NK-92 (cell line): ENCODE data around the gene ZFYVE28.

Experiments
- DNase-seq: peaks from one replicate; lab custom pipeline; 2025; ENCODE audit not compliant: unreplicated experiment; lab: John Stamatoyannopoulos, UW

The ZFYVE28 gene

DNA sequence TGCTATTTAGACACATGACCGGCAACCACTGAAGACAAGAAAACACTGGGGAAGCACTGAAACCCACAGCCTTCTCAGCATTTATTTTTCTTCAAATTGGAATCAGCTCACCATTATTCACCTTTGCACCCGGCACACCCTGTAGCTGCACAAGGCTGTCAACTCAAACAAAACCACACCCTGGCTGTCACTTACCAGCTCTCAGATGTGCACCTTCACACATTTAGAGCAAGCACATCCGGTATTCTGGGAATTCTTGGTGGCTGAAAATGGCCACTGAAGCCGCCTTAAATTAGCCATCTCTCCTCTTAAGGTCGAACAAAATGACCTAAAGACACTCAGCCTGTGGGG, 5.9 kb downstream of the ZFYVE28 start:
- DNase-seq: no peak

GRCh38 chr4:2411786-2412510, 6.5 kb downstream of the ZFYVE28 start:
- no peak for DNase-seq

DNA sequence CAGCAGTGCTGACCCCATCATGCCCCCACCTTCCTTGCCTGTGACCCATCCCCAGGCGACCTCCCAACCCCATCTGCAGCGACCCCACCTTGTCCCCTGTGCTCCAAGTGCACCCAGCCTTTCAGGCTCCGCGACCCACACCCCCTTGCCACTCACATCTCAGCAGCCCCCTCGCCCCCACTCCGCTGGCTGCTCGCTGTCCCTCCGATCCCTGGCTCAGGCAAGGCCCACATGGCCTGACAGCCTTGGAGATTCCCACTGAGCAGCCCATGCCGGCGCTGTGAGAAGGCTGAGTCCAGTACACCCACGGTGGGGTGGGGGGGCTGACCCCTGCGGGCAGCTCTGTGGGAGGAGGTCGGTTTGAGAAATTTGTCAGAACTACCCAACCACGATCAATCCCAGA, 9.1 kb downstream of the ZFYVE28 start:
- no peak for DNase-seq

- DNase-seq: no peak
Observed at GRCh38 chr4:2408976-2409375, 9.5 kb downstream of the ZFYVE28 start.

- DNase-seq: no peak
Observed at GRCh38 chr4:2408401-2408958, 10.0 kb downstream of the ZFYVE28 start.

DNA sequence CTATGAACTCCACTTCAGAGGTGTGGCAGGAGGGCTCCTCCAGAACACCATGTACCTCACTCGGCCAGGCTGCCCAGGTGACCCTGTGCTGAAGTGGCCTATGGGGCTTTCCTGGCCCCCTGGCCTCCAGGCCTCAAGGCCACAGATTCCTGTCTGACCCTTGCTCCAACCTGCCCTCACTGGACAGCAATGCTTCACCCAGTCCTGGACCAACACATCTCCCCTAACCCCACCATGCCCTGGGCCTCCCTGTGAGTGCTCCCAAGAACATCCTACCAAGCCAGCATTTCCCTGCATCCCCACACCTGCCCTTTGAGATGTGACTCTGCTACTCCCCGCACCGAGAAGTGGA, 10.5 kb downstream of the ZFYVE28 start:
- DNase-seq: no peak

GRCh38 chr4:2406920-2407319, 11.5 kb downstream of the ZFYVE28 start:
- DNase-seq: no peak

GRCh38 chr4:2406406-2406805, 12.0 kb downstream of the ZFYVE28 start:
- DNase-seq: no peak

- DNase-seq: no peak
Observed at GRCh38 chr4:2402941-2403340, 15.5 kb downstream of the ZFYVE28 start.

GRCh38 chr4:2402048-2402842, 16.2 kb downstream of the ZFYVE28 start:
- no peak for DNase-seq

DNA sequence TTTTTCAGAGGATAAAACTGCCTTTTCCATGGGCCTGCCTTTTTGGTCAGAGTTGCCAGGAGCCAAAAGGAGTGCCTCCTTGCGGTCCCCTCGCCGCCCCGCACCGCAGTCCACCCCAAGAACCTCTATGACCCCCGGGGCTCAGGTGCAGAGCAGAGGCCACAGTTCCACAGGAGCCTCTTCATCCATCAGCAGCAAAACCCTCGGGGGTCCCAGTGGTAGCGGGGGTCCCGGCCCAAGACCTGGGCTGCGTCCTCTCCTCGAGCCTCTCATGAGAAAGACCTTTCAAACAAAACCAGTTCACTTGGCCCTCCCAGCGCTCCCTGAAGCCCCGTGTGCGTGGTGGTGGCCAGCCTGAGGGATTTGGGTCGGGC, 16.8 kb downstream of the ZFYVE28 start:
- DNase-seq: no peak

- DNase-seq: no peak
Observed at GRCh38 chr4:2400841-2401609, 17.4 kb downstream of the ZFYVE28 start.

GRCh38 chr4:2399631-2400190, 18.7 kb downstream of the ZFYVE28 start:
- DNase-seq: no peak

DNA sequence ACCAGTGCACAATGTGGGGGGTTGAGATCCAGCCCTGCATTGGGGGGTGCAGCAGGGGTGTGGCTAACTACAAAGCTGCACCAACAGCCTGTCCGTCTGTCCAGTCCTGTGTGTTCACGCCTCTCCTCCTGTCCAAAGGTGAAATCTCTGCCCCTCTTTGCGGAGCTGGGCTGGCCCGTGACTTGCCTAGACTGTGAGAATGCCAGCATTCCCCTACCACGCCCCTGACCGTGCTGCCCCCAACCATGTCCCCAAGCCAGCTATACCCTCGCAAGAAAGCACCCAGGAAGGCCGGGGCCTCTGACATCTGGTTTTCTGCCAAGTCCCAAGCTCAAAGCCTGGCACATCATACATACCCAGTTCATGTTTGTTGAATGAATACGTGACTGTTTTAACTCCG, 19.2 kb downstream of the ZFYVE28 start:
- DNase-seq: no peak

- no peak for DNase-seq
Observed at GRCh38 chr4:2397596-2398379, 20.7 kb downstream of the ZFYVE28 start.

DNA sequence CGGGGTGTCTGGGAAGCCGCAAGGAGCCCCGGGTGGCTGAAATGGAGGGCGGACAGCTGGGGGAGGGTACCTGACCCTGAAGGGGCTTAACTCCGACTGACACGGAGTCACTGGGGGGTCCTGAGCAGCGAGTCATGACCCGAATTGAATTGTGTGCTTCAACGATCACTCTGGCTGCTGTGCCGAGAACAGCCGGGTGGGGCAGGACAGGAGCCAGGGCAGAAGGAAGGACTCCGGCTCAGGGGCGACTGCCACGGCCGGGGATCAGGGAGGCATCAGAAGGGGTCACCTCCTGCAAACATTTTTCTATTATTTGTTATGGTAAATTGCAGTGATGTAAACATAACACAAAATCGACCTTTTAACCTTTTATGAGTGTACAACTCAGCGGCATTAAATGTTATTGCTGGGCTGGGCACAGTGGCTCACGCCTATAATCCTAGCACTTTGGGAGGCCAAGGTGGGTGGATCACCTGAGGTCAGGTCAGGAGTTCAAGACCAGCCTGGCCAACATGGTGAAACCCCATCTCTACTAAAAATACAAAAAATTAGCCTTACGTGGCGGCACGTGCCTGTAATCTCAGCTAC, 21.6 kb downstream of the ZFYVE28 start:
- no peak for DNase-seq

DNA sequence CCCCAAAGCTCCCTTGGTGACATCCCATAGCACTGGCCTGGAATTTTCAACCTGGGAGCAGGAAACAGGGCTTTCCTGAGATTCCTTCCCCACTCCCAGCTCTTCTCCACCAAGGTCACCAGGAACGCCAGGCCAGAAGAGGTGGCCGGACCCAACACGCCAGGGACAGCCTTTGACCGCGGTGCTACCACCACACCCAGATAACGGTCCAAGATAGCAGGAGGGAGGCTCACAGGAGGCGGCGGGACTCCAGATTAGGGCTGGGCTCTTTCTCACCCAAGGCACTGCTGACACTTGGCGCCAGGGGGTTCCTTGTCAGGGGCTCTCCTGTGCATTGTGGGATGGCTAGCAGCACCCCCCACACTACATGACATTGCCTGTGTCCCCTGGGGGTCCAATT, 22.9 kb downstream of the ZFYVE28 start:
- no peak for DNase-seq

GRCh38 chr4:2395038-2395437, 23.4 kb downstream of the ZFYVE28 start:
- DNase-seq: no peak

- DNase-seq: no peak
Observed at GRCh38 chr4:2394528-2394927, 23.9 kb downstream of the ZFYVE28 start.
